Trophoblast cell (in vitro differentiated cells and primary cell): Measurements from ENCODE around the gene ERG.

Experiments
- DNase-seq, 2 donors: peaks; one replicate each; pipeline ENCODE4 v3.0.0-alpha.2; 2016
- H2AFZ ChIP-seq: 2 replicates; pipeline ENCODE4 v1.6.1; 2013; ENCODE audit warnings: low read length, moderate library complexity, mild to moderate bottlenecking; ENCODE audit not compliant: insufficient read depth, poor library complexity
- H2AK5ac ChIP-seq: 2 replicates; pipeline ENCODE4 v1.6.1; 2013; ENCODE audit warnings: mild to moderate bottlenecking, low read length
- H2BK120ac ChIP-seq: 2 replicates; pipeline ENCODE4 v1.6.1; 2013; ENCODE audit warnings: low read length, mild to moderate bottlenecking, moderate library complexity; ENCODE audit not compliant: insufficient read depth, poor library complexity
- H2BK12ac ChIP-seq: 2 replicates; pipeline ENCODE4 v1.6.1; 2013; ENCODE audit warnings: mild to moderate bottlenecking, low read length, moderate library complexity
- H2BK5ac ChIP-seq: 2 replicates; pipeline ENCODE4 v1.6.1; 2013; ENCODE audit warnings: low read length, low read depth, moderate library complexity, mild to moderate bottlenecking; ENCODE audit not compliant: poor library complexity
- H3K14ac ChIP-seq: 2 replicates; pipeline ENCODE4 v1.6.1; 2013; ENCODE audit warnings: mild to moderate bottlenecking, low read length
- H3K18ac ChIP-seq: 2 replicates; pipeline ENCODE4 v1.6.1; 2013; ENCODE audit warnings: mild to moderate bottlenecking, low read length
- H3K23ac ChIP-seq: 2 replicates; pipeline ENCODE4 v1.6.1; 2013; ENCODE audit warnings: low read length
- H3K27ac ChIP-seq: 2 replicates; pipeline ENCODE4 v1.5.1; 2013; ENCODE audit warnings: low read depth, mild to moderate bottlenecking, inconsistent platforms, low read length, moderate library complexity
- H3K27me3 ChIP-seq: 2 replicates; pipeline ENCODE4 v1.6.1; 2013; ENCODE audit warnings: inconsistent platforms, mild to moderate bottlenecking, low read length, moderate library complexity; ENCODE audit not compliant: insufficient read depth
- H3K36me3 ChIP-seq, 2 experiments: 1 replicate in 1 of 2; 2 replicates in 1 of 2; pipeline ENCODE4 v1.6.1; 2013; ENCODE audit warnings: low read length in 2 of 2, mild to moderate bottlenecking in 2 of 2, moderate library complexity in 1 of 2; ENCODE audit not compliant: insufficient read depth in 2 of 2, control insufficient read depth in 1 of 2
- H3K4ac ChIP-seq: 2 replicates; pipeline ENCODE4 v1.6.1; 2013; ENCODE audit warnings: low read depth, mild to moderate bottlenecking, low read length, moderate library complexity
- H3K4me1 ChIP-seq, 2 experiments: 1 replicate in 1 of 2; 2 replicates in 1 of 2; pipeline ENCODE4 v1.6.1; 2013; ENCODE audit warnings: low read length in 2 of 2, mild to moderate bottlenecking in 2 of 2, moderate library complexity in 1 of 2; ENCODE audit not compliant: insufficient read depth in 2 of 2, control insufficient read depth in 1 of 2
- H3K4me2 ChIP-seq: 2 replicates; pipeline ENCODE4 v1.6.1; 2013; ENCODE audit warnings: inconsistent platforms, mild to moderate bottlenecking, low read length, moderate library complexity
- H3K4me3 ChIP-seq: 2 replicates; pipeline ENCODE4 v1.5.1; 2013; ENCODE audit warnings: mild to moderate bottlenecking, low read depth, low read length, inconsistent platforms
- H3K79me1 ChIP-seq: one replicate; pipeline ENCODE4 v1.6.1; 2013; ENCODE audit warnings: low read length
- H3K79me2 ChIP-seq: 2 replicates; pipeline ENCODE4 v1.6.1; 2013; ENCODE audit warnings: low read length, mild to moderate bottlenecking; ENCODE audit not compliant: control insufficient read depth, insufficient read depth, poor library complexity
- H3K9ac ChIP-seq: 2 replicates; pipeline ENCODE4 v1.6.1; 2013; ENCODE audit warnings: mild to moderate bottlenecking, low read length
- H3K9me3 ChIP-seq: 2 replicates; pipeline ENCODE4 v1.6.1; 2013; ENCODE audit warnings: low read depth, mild to moderate bottlenecking, control low read depth, inconsistent platforms, low read length; ENCODE audit not compliant: insufficient read depth
- H4K12ac ChIP-seq: 2 replicates; pipeline ENCODE4 v1.6.1; 2013; ENCODE audit warnings: low read depth, mild to moderate bottlenecking, low read length, moderate library complexity
- H4K8ac ChIP-seq: 2 replicates; pipeline ENCODE4 v1.6.1; 2013; ENCODE audit warnings: low read depth, mild to moderate bottlenecking, low read length, moderate library complexity
- H4K91ac ChIP-seq: one replicate; pipeline ENCODE4 v1.6.1; 2013; ENCODE audit warnings: low read depth, mild to moderate bottlenecking, low read length, moderate library complexity
- WGBS: extraction: QIAGEN DNeasy Blood & Tissue Kit; methylation state at CpG from one replicate; pipeline ENCODE4 v1.1.7; 2013; ENCODE audit warnings: missing lambda C conversion rate; ENCODE audit not compliant: insufficient read length, insufficient coverage; ENCODE audit errors: extremely low coverage; 5-methylcytosine and 5-hydroxymethylcytosine counted together

Gene ERG

GRCh38 chr21:38361324-38361723, 137.0 kb downstream of the ERG start:
- Histone ChIP-seq H4K12ac (no peak overlapping the region), H4K8ac (no peak overlapping the region), H2BK5ac (no peak overlapping the region), H3K18ac (no peak overlapping the region), H2AFZ (no peak overlapping the region), H3K4me3 (no peak overlapping the region), H3K79me1 (no peaks in the 10 kb centered on the region), H3K27me3 (no peaks in the 10 kb centered on the region), H3K23ac (no peak overlapping the region), H3K27ac (no peak overlapping the region), H3K4me2 (no peak overlapping the region), H3K4ac (no peak overlapping the region), H2BK12ac (no peak overlapping the region), H3K4me1 (no peaks in the 10 kb centered on the region), H3K9me3 (peaks cover 2% of the 10 kb centered on the region), H4K91ac (no peak overlapping the region), H3K79me2 (no peaks in the 10 kb centered on the region), H3K36me3 (no peaks in the 10 kb centered on the region), H2AK5ac (no peak overlapping the region), H3K14ac (no peak overlapping the region), H2BK120ac (no peak overlapping the region), H3K9ac (no peak overlapping the region)
- WGBS: no CpG with 5 or more reads among the region's 1 CpG
- DNase-seq: no peak

DNA sequence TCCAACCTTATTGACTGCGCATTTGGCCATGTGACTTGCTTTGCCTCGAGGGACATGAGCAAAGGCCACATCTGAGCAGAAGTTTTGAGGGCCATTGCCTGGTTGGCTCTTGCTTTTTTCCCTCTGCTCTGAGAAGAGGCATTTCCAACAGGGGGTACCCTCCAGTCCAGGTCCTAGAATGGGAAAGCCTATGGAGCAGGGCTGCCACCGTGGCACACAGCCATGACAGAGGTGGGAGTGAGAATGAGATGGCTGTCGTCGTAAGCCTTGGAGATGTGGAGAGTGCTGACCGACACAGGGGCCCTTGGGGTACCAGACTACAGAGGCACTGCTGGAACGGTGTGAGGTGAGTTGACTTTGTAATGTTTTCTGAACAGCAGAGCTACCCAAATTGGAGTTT, 138.4 kb downstream of the ERG start:
- no peak overlapping the region for H4K91ac ChIP-seq
- peaks cover 2% of the 10 kb centered on the region for H3K9me3 ChIP-seq
- no peak overlapping the region for H3K14ac ChIP-seq
- no peak overlapping the region for H2BK120ac ChIP-seq
- H2BK12ac ChIP-seq: no peak overlapping the region
- no peaks in the 10 kb centered on the region for H3K79me2 ChIP-seq
- H3K18ac ChIP-seq: no peak overlapping the region
- H3K4me1 ChIP-seq: no peaks in the 10 kb centered on the region
- no peaks in the 10 kb centered on the region for H3K27me3 ChIP-seq
- H2AFZ ChIP-seq: no peak overlapping the region
- no peak overlapping the region for H2BK5ac ChIP-seq
- no peak overlapping the region for H4K8ac ChIP-seq
- no peak overlapping the region for H3K23ac ChIP-seq
- H3K4me2 ChIP-seq: no peak overlapping the region
- DNase-seq: no peak
- H3K27ac ChIP-seq: no peak overlapping the region
- no peaks in the 10 kb centered on the region for H3K79me1 ChIP-seq
- no CpG with 5 or more reads among the region's 7 CpGs for WGBS
- no peak overlapping the region for H3K9ac ChIP-seq
- H3K36me3 ChIP-seq: no peaks in the 10 kb centered on the region
- no peak overlapping the region for H3K4ac ChIP-seq
- no peak overlapping the region for H4K12ac ChIP-seq
- H3K4me3 ChIP-seq: no peak overlapping the region
- no peak overlapping the region for H2AK5ac ChIP-seq

DNA sequence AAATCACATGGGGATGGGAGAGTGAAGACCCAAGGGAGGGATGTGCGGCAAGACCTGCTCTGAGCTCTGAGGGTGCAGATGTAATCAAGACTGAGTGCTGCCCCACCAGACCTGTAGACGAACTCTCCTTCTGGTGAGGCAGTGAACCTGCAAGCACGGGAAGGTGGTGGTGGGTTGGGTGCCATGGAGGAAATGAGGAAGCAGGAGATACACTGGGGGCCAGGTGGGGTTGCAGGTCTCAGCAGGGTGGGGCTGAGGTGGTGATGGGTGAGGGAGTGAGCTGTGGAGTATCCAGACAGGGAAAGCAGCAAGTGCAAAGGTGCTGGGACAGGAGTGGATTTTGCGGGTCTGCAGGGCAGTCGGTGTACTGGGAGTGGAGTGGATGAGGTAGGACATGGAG, 139.2 kb downstream of the ERG start:
- no peak overlapping the region for H4K91ac ChIP-seq
- H3K9ac ChIP-seq: no peak overlapping the region
- no peak overlapping the region for H2AK5ac ChIP-seq
- H3K4me2 ChIP-seq: no peak overlapping the region
- H3K36me3 ChIP-seq: no peaks in the 10 kb centered on the region
- H3K4me1 ChIP-seq: no peaks in the 10 kb centered on the region
- no peak overlapping the region for H3K4ac ChIP-seq
- no peaks in the 10 kb centered on the region for H3K79me2 ChIP-seq
- peaks cover 2% of the 10 kb centered on the region for H3K9me3 ChIP-seq
- H3K23ac ChIP-seq: no peak overlapping the region
- no peak overlapping the region for H2AFZ ChIP-seq
- no peaks in the 10 kb centered on the region for H3K27me3 ChIP-seq
- no peak overlapping the region for H2BK5ac ChIP-seq
- H3K27ac ChIP-seq: no peak overlapping the region
- no peak overlapping the region for H4K8ac ChIP-seq
- H2BK12ac ChIP-seq: no peak overlapping the region
- H2BK120ac ChIP-seq: no peak overlapping the region
- H3K79me1 ChIP-seq: no peaks in the 10 kb centered on the region
- H3K18ac ChIP-seq: no peak overlapping the region
- no peak overlapping the region for H3K4me3 ChIP-seq
- no CpG with 5 or more reads among the region's 5 CpGs for WGBS
- DNase-seq: no peak
- no peak overlapping the region for H3K14ac ChIP-seq
- no peak overlapping the region for H4K12ac ChIP-seq

DNA sequence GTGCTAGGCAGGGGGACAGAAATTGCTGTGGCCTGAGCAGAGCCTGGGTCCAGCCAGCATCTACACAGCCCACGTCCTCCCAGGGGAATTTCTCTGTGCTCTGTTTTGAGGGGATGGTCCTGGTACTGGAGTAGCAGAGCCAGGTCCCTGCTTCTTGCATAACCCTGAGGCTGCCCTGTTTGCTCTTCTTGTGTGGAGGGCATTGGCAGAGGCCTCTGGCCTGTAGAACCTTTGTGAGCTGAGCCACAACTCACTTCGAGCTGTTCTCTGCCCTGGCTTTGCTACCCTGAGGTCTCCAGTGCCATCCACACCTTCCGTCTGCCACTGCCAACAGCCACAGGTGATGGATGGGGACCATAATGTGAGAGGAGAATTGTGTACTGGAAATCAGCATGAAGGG, 139.6 kb downstream of the ERG start:
- WGBS: no CpG with 5 or more reads among the region's 3 CpGs
- DNase-seq: no peak
- no peaks in the 10 kb centered on the region for H3K79me2 ChIP-seq

More for the DNA sequence above, 139.6 kb downstream of the ERG start:
- H3K4me2 ChIP-seq: no peak overlapping the region
- no peak overlapping the region for H3K18ac ChIP-seq
- H3K23ac ChIP-seq: no peak overlapping the region
- no peak overlapping the region for H4K8ac ChIP-seq
- H3K36me3 ChIP-seq: no peaks in the 10 kb centered on the region
- H2BK12ac ChIP-seq: no peak overlapping the region
- no peak overlapping the region for H2AFZ ChIP-seq
- no peak overlapping the region for H3K4me3 ChIP-seq
- H2BK120ac ChIP-seq: no peak overlapping the region
- H3K9ac ChIP-seq: no peak overlapping the region
- no peak overlapping the region for H3K27ac ChIP-seq
- no peak overlapping the region for H4K91ac ChIP-seq
- H3K4me1 ChIP-seq: no peaks in the 10 kb centered on the region
- H3K9me3 ChIP-seq: peaks cover 2% of the 10 kb centered on the region
- no peak overlapping the region for H2AK5ac ChIP-seq
- no peaks in the 10 kb centered on the region for H3K27me3 ChIP-seq
- H3K14ac ChIP-seq: no peak overlapping the region
- no peak overlapping the region for H4K12ac ChIP-seq
- no peak overlapping the region for H3K4ac ChIP-seq
- H3K79me1 ChIP-seq: no peaks in the 10 kb centered on the region
- no peak overlapping the region for H2BK5ac ChIP-seq
